Measurements from ENCODE around the gene SHB. TPM values are rescaled to one million over a fixed set of nuclear protein-coding genes. Genes with fewer than 3 reads are reported as not detected.

SHB gene
- total RNA-seq, 1 donor from 2014 or later, result 22.5 TPM

DNA sequence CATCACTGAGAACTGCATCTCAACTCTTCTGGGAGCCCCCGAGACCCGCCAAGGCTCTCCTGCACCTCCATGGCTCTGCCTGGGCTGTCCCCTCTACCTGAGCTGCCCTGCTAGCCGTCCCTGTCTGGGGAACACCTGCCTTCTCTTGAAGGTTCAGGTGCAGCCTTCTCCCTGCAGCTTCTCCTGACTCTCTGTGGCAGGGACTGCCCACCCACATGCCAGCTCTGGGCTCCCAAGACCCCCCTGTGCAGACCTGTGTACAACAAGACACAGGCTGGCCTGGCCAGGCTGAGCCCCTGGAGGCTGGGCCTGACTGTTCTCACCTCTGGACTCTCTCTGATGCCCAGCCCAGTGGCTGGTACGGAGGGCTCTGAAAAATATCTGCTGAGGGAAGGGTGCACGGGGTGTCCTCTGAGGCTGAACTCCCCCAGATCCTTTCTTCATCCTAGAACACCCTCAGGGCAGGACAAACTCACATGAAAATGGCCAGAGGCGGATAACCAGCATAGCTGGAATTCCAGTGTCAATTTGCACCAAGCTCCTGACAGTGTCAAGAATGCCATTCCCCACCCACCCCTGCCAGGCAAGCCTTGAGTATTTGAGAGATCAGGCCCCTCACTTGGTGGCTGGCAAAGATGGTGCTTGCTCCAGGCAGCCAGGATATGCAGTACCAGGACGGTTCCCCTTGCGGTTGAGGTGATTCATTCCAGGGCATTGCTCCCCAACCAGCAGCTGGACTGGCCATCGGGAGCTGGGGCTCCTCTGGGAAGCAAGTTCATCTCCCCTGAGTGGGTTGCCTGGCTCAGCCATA is 124.2 kb downstream of the SHB start:
- H3K4me3 Mint-ChIP-seq (ENCODE audit: low read depth), result no peak overlapping the region
- H3K9me3 Mint-ChIP-seq (ENCODE audit: low read depth), result no peaks in the 10 kb centered on the region
- no peak for DNase-seq (ENCODE audit: low spot score, unreplicated experiment)

DNA sequence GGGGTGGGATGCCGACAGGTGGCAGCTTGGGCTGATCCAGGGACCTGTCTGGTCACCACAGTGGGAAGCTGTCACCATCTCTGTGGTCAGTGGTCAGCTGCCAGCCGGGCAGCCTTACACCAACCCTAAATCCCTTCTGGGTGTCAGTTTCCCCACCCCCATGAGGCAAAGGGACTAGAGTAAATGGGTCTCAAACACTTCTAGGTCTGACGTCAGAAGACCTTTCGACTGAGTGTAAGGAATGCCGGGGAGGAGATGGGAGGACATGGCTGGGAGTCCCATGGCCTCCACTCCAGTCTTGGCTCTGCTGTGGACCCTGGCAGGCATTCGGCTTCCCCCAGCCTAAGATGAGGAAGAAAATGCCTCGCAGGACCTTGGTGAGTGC is 124.8 kb downstream of the SHB start:
- Mint-ChIP-seq H3K27me3 (no peaks in the 10 kb centered on the region), H3K36me3 (ENCODE audit: insufficient read depth) (peaks cover 9% of the 10 kb centered on the region), H3K4me3 (ENCODE audit: low read depth) (no peak overlapping the region), H3K27ac (peak overlapping the region; percentile 63), H3K4me1 (ENCODE audit: low read depth) (peaks cover 20% of the 10 kb centered on the region), H3K9me3 (ENCODE audit: low read depth) (no peaks in the 10 kb centered on the region)
- no peak for DNase-seq (ENCODE audit: low spot score, unreplicated experiment)
- TF ChIP-seq, protein P1, sequence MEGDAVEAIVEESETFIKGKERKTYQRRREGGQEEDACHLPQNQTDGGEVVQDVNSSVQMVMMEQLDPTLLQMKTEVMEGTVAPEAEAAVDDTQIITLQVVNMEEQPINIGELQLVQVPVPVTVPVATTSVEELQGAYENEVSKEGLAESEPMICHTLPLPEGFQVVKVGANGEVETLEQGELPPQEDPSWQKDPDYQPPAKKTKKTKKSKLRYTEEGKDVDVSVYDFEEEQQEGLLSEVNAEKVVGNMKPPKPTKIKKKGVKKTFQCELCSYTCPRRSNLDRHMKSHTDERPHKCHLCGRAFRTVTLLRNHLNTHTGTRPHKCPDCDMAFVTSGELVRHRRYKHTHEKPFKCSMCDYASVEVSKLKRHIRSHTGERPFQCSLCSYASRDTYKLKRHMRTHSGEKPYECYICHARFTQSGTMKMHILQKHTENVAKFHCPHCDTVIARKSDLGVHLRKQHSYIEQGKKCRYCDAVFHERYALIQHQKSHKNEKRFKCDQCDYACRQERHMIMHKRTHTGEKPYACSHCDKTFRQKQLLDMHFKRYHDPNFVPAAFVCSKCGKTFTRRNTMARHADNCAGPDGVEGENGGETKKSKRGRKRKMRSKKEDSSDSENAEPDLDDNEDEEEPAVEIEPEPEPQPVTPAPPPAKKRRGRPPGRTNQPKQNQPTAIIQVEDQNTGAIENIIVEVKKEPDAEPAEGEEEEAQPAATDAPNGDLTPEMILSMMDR (IDR thresholded peaks at IDR 0.05; ENCODE audit: unreplicated experiment), result no peak

More for the DNA sequence above, 124.2 kb downstream of the SHB start:
- Mint-ChIP-seq H3K36me3 (ENCODE audit: insufficient read depth) (peaks cover 9% of the 10 kb centered on the region), H3K27ac (peak overlapping the region; percentile 90), H3K27me3 (no peaks in the 10 kb centered on the region), H3K4me1 (ENCODE audit: low read depth) (peaks cover 20% of the 10 kb centered on the region)
- TF ChIP-seq, protein P1 (IDR thresholded peaks at IDR 0.05; ENCODE audit: unreplicated experiment), result no peak

DNA sequence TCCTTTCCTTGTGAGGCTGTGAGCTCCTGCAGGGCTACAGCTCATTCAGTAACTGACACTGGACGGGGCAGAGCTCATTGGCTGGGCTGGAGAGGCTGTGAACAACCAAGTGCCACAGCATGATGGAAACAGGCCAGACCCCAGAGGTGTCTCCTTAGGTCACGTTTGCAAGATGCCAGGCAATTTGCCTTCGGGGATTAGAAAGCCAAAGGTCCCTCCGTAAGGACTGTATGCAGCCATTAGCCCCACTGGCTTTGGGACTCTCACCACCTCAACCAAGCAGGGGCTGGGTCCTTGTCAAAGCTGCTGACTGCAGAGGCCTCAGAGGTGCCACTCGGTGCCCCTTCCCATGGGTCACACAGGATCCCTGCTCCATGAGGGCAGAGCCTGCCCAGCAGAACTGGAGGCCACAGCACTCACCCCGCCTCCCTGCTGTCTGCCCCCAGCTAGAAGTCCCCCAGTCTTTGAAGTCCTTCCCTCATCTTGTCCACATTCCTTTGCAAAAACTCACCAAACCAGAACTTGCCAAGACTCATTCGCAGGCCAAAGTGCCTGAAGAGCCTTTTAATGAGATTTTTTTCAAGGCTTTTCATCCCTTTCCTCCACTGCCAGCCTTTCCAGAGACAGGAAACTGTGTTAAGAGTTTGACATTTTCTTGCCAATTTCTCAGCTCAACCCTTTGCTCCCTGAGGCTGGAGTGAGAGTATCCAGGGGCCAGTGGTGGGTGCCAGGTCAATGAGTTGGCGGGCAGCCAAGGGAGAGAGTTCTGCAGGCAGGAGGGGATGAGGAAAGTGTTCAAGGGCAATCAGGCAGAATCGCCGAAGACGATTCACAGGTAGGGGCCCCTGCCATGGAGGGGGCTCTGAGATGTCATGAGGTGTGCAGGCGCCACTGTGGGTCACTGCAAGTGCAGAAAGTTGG is 125.4 kb downstream of the SHB start:
- Mint-ChIP-seq H3K4me3 (ENCODE audit: low read depth) (no peak overlapping the region), H3K36me3 (ENCODE audit: insufficient read depth) (peaks cover 9% of the 10 kb centered on the region), H3K4me1 (ENCODE audit: low read depth) (peaks cover 20% of the 10 kb centered on the region), H3K27me3 (no peaks in the 10 kb centered on the region), H3K27ac (peak overlapping the region; percentile 63), H3K9me3 (ENCODE audit: low read depth) (no peaks in the 10 kb centered on the region)
- no peak for DNase-seq (ENCODE audit: low spot score, unreplicated experiment)
- TF ChIP-seq, protein P1 (IDR thresholded peaks at IDR 0.05; ENCODE audit: unreplicated experiment), result no peak

DNA sequence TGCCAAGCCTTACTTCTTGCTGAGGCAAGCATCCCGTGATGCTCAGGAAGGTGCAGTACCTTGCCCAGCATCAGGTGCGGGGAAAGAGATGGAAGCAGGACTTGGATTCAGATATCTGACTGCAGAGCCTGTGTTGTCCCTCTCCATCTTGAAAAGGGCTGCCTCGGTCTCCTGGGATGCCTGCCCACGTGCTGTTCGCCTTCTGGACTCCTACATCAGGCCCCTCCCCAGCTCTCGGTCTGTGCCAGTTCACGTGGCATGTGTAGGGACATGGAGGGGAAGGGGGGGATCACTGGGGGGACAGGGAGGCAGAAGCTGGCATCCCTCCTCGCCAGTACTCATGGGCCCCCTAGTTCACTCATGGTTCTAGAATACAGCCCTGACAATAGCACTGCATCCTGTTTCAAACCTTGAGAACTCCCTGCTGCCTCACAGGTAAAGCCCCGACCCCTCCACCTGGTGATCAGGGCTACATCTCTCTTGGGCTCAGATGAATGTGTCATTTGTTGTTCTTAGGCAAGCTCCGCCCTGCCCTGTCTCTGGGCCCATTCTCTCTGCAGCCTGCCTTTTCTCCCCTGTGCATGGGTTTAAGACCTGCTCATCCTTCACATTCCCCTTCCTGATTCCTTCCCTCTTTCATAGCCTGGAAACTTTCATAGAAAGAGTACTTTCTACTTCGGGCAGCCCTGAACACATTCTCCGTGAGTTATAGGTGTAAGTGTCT is 126.2 kb downstream of the SHB start:
- H3K9me3 Mint-ChIP-seq (ENCODE audit: low read depth), result no peaks in the 10 kb centered on the region
- peak overlapping the region; percentile 43 for H3K27ac Mint-ChIP-seq
- no peak overlapping the region for H3K4me3 Mint-ChIP-seq (ENCODE audit: low read depth)

More for the DNA sequence above, 126.2 kb downstream of the SHB start:
- Mint-ChIP-seq H3K27me3 (no peaks in the 10 kb centered on the region), H3K36me3 (ENCODE audit: insufficient read depth) (peaks cover 8% of the 10 kb centered on the region), H3K4me1 (ENCODE audit: low read depth) (peaks cover 20% of the 10 kb centered on the region)
- DNase-seq (ENCODE audit: low spot score, unreplicated experiment), result no peak
- TF ChIP-seq, protein P1 (IDR thresholded peaks at IDR 0.05; ENCODE audit: unreplicated experiment), result no peak
